ENCODE data around the gene GDPD2. TPM values are rescaled to one million over a fixed set of nuclear protein-coding genes. Genes with fewer than 3 reads are reported as not detected.

Gene GDPD2
- total and polyA plus RNA-seq, 2 donors (not counting 3 experiments of a cell fraction or from before 2014, with no cell fraction given): 0.08 to 0.29 TPM

GRCh38 chrX:70449457-70449966 lies 26.4 kb downstream of the GDPD2 start:
- H3K9ac ChIP-seq (replicated peaks; ENCODE audit: extremely low read depth, insufficient read depth, low read length): no peak overlapping the region
- no peaks in the 10 kb centered on the region for H3K9me1 ChIP-seq (replicated peaks; ENCODE audit: control insufficient read depth, extremely low read depth, insufficient read depth, low read length)
- peaks cover 3% of the 10 kb centered on the region for H3K4me1 ChIP-seq (ENCODE audit: control insufficient read depth, extremely low read depth, insufficient read depth, low read length)
- H3K27ac ChIP-seq (ENCODE audit: insufficient read depth, low read depth, low read length): no peak overlapping the region
- H3K79me2 ChIP-seq (ENCODE audit: control insufficient read depth, insufficient read depth, low read length): no peaks in the 10 kb centered on the region
- ChIA-PET POLR2A (no interaction called here), CTCF (interaction anchor here (3.2 kb wide), 1 partner anchor 216 kb away, joined by 43 read pairs; no protein-coding TSS in a partner anchor)
- BruUV-seq (replicated peaks): no TSS peak
- no peaks in the 10 kb centered on the region for H3K9me3 ChIP-seq (replicated peaks; ENCODE audit: control insufficient read depth, insufficient read depth, low read length)
- FAIRE-seq: no peak
- no peak overlapping the region for H2AFZ ChIP-seq (ENCODE audit: low read depth, low read length)
- H4K20me1 ChIP-seq (replicated peaks; ENCODE audit: control insufficient read depth, extremely low read depth, insufficient read depth, low read length): no peaks in the 10 kb centered on the region
- no peaks in the 10 kb centered on the region for H3K36me3 ChIP-seq (ENCODE audit: control insufficient read depth in 2 of 2, extremely low read depth in 1 of 2, insufficient read depth in 2 of 2, low read length in 2 of 2)
- no peak overlapping the region for H3K4me3 ChIP-seq (replicated peaks in 1 of 3; ENCODE audit: insufficient read depth in 1 of 3, low read depth in 1 of 3, low read length in 3 of 3)
- H3K4me2 ChIP-seq (ENCODE audit: insufficient read depth, low read length): no peak overlapping the region
- intact Hi-C loops (cut with micrococcal nuclease) (no loop called here), dilution Hi-C loops (cut with MboI; ENCODE audit: extremely low pct_ligation_motif_present, low sequenced_read_pairs) (no loop called here)
- TF ChIP-seq FOS (IDR thresholded peaks at IDR 0.05; ENCODE audit: borderline replicate concordance, insufficient read depth, low read length): no peak
- TF ChIP-seq MAX (IDR thresholded peaks at IDR 0.05; ENCODE audit: insufficient read depth, insufficient read length): no peak
- no peak for TF ChIP-seq CTCF (IDR thresholded peaks at IDR 0.05; ENCODE audit: extremely low read depth in 1 of 2, insufficient read depth in 1 of 2, low read depth in 1 of 2, low read length in 2 of 2)
- no peak for TF ChIP-seq MYC (IDR thresholded peaks at IDR 0.05; ENCODE audit: low read depth, low read length)
- TF ChIP-seq POLR2A (IDR thresholded peaks at IDR 0.05; ENCODE audit: low read depth, low read length): no peak
- no peak for TF ChIP-seq EZH2 (IDR thresholded peaks at IDR 0.05; ENCODE audit: borderline replicate concordance, low read depth, low read length, severe bottlenecking)
- TF ChIP-seq GATA2 (IDR thresholded peaks at IDR 0.05; ENCODE audit: insufficient read depth, insufficient read length, low read depth, low read length): no peak
- TF ChIP-seq POLR2AphosphoS5 (IDR thresholded peaks at IDR 0.05; ENCODE audit: insufficient read depth, low read depth, low read length): no peak
- no peak for TF ChIP-seq JUN (IDR thresholded peaks at IDR 0.05; ENCODE audit: borderline replicate concordance, insufficient read depth, insufficient read length, low read depth)
- no peak for DNase-seq (ENCODE audit: low read depth, low spot score)
- peaks cover 6 to 10% of the 10 kb centered on the region in 2 experiments for H3K27me3 ChIP-seq (ENCODE audit: control insufficient read depth in 2 of 2, insufficient read depth in 2 of 2, low read length in 2 of 2)
